ENCODE results near the gene AKR1B1. TPM values are rescaled to one million over a fixed set of nuclear protein-coding genes. Genes with fewer than 3 reads are reported as not detected.

The AKR1B1 gene
- total RNA-seq, 5 donors from 2014 or later (not counting 1 experiment from before 2014, with no cell fraction given) = 64.3 to 92.4 (median 85.3) TPM

GRCh38 chr7:134480730-134481129 lies 21.8 kb upstream of the AKR1B1 start:
- H3K36me3 ChIP-seq (ENCODE audit: control insufficient read depth in 2 of 2, extremely low read depth in 1 of 2, insufficient read depth in 1 of 2, low read length in 1 of 2) = no peaks in the 10 kb centered on the region
- POLR2A ChIA-PET = interaction anchor here in 1 of 2 donors (0.6 kb wide), 1 partner anchor 901 kb away, joined by 3 read pairs; no protein-coding TSS in a partner anchor

GRCh38 chr7:134480202-134480601 lies 21.3 kb upstream of the AKR1B1 start:
- no peak overlapping the region for H3K27ac ChIP-seq (ENCODE audit: low read length)
- Mint-ChIP-seq H3K27ac (no peak overlapping the region), H3K4me3 (no peak overlapping the region), H3K27me3 (peaks cover 3 to 8% of the 10 kb centered on the region in 2 donors), H3K9me3 (no peaks in the 10 kb centered on the region), H3K36me3 (no peaks in the 10 kb centered on the region), H3K4me1 (no peaks in the 10 kb centered on the region)
- no peak overlapping the region for H3K4me3 ChIP-seq (ENCODE audit: control insufficient read depth in 1 of 2, extremely low read depth in 1 of 2, low read length in 1 of 2)
- DNase-seq = no peak
- CTCF ChIA-PET = interaction anchor here (0.6 to 1.5 kb wide), 4 partner anchors 15 to 90 kb away, joined by 3 to 6 read pairs (median 4); no protein-coding TSS in a partner anchor
- POLR2A ChIA-PET = interaction anchor here in 1 of 2 donors (0.6 kb wide), 1 partner anchor 901 kb away, joined by 3 read pairs; no protein-coding TSS in a partner anchor
- no peaks in the 10 kb centered on the region for H3K36me3 ChIP-seq (ENCODE audit: control insufficient read depth in 2 of 2, extremely low read depth in 1 of 2, insufficient read depth in 1 of 2, low read length in 1 of 2)
- no peaks in the 10 kb centered on the region for H3K9me3 ChIP-seq
- no peak for ATAC-seq (replicated peaks in 1 of 4)
- no peaks in the 10 kb centered on the region for H3K4me1 ChIP-seq (ENCODE audit: control insufficient read depth in 1 of 2, extremely low read depth in 1 of 2, insufficient read depth in 2 of 2, low read length in 2 of 2)
- peaks cover 0 to 3% of the 10 kb centered on the region in 2 experiments for H3K27me3 ChIP-seq (replicated peaks in 1 of 2; ENCODE audit: control insufficient read depth in 2 of 2, extremely low read depth in 1 of 2, insufficient read depth in 2 of 2, low read length in 1 of 2)

More at GRCh38 chr7:134480730-134481129, 21.8 kb upstream of the AKR1B1 start:
- Mint-ChIP-seq H3K27ac (no peak overlapping the region), H3K4me3 (no peak overlapping the region), H3K36me3 (no peaks in the 10 kb centered on the region), H3K9me3 (no peaks in the 10 kb centered on the region), H3K4me1 (no peaks in the 10 kb centered on the region), H3K27me3 (peaks cover 7 to 13% of the 10 kb centered on the region in 2 donors)
- 40% methylated on average over 1 of the region's 2 CpGs for WGBS (ENCODE audit: insufficient coverage)
- Histone ChIP-seq H3K9me3 (no peaks in the 10 kb centered on the region), H3K27me3 (replicated peaks in 1 of 2; ENCODE audit: control insufficient read depth in 2 of 2, extremely low read depth in 1 of 2, insufficient read depth in 2 of 2, low read length in 1 of 2) (peaks cover 0 to 3% of the 10 kb centered on the region in 2 experiments), H3K4me1 (ENCODE audit: control insufficient read depth in 1 of 2, extremely low read depth in 1 of 2, insufficient read depth in 2 of 2, low read length in 2 of 2) (no peaks in the 10 kb centered on the region), H3K27ac (ENCODE audit: low read length) (no peak overlapping the region), H3K4me3 (ENCODE audit: control insufficient read depth in 1 of 2, extremely low read depth in 1 of 2, low read length in 1 of 2) (no peak overlapping the region)
- DNase-seq (no peak), ATAC-seq (replicated peaks in 1 of 4) (no peak)
- CTCF ChIA-PET = interaction anchor here (0.6 to 1.5 kb wide), 3 partner anchors 19 to 91 kb away, joined by 4 to 6 read pairs (median 5); no protein-coding TSS in a partner anchor

- no peaks in the 10 kb centered on the region for H3K4me1 ChIP-seq (ENCODE audit: control insufficient read depth in 1 of 2, extremely low read depth in 1 of 2, insufficient read depth in 2 of 2, low read length in 2 of 2)
- H3K4me1 Mint-ChIP-seq = no peaks in the 10 kb centered on the region
- H3K27ac Mint-ChIP-seq = no peak overlapping the region
- no peaks in the 10 kb centered on the region for H3K36me3 Mint-ChIP-seq
- no peaks in the 10 kb centered on the region for H3K9me3 ChIP-seq
- peaks cover 0 to 5% (median 0%) of the 10 kb centered on the region in 3 donors for H3K9me3 Mint-ChIP-seq
- H3K4me3 Mint-ChIP-seq = no peak overlapping the region
- CTCF ChIA-PET = no interaction called here
- H3K4me3 ChIP-seq (ENCODE audit: control insufficient read depth in 1 of 2, extremely low read depth in 1 of 2, low read length in 1 of 2) = no peak overlapping the region
- no peaks in the 10 kb centered on the region for H3K36me3 ChIP-seq (ENCODE audit: control insufficient read depth in 2 of 2, extremely low read depth in 1 of 2, insufficient read depth in 1 of 2, low read length in 1 of 2)
- H3K27me3 ChIP-seq (replicated peaks in 1 of 2; ENCODE audit: control insufficient read depth in 2 of 2, extremely low read depth in 1 of 2, insufficient read depth in 2 of 2, low read length in 1 of 2) = no peaks in the 10 kb centered on the region
- H3K27ac ChIP-seq (ENCODE audit: low read length) = no peak overlapping the region
- peaks cover 0 to 3% of the 10 kb centered on the region in 2 donors for H3K27me3 Mint-ChIP-seq
- 80% methylated on average over 1 of the region's 2 CpGs for WGBS (ENCODE audit: insufficient coverage)
- DNase-seq (no peak), ATAC-seq (replicated peaks in 1 of 4) (no peak)
- POLR2A ChIA-PET = no interaction called here
These were observed 19.8 kb upstream of the AKR1B1 start for GRCh38 chr7:134478707-134479106.

- POLR2A ChIA-PET = no interaction called here
- H3K27me3 ChIP-seq (replicated peaks in 1 of 2; ENCODE audit: control insufficient read depth in 2 of 2, extremely low read depth in 1 of 2, insufficient read depth in 2 of 2, low read length in 1 of 2) = no peaks in the 10 kb centered on the region
- no CpG with 5 or more reads among the region's 2 CpGs for WGBS (ENCODE audit: insufficient coverage)
- CTCF ChIA-PET = interaction anchor here (0.6 kb wide), 2 partner anchors 1259 to 1289 kb away, joined by 3 to 6 read pairs; no protein-coding TSS in a partner anchor
- DNase-seq (no peak), ATAC-seq (replicated peaks in 1 of 4) (no peak)
- Mint-ChIP-seq H3K36me3 (no peaks in the 10 kb centered on the region), H3K4me1 (no peaks in the 10 kb centered on the region), H3K9me3 (peaks cover 0 to 5% (median 0%) of the 10 kb centered on the region in 3 donors), H3K27ac (no peak overlapping the region), H3K27me3 (no peaks in the 10 kb centered on the region), H3K4me3 (no peak overlapping the region)
- H3K27ac ChIP-seq (ENCODE audit: low read length) = no peak overlapping the region
- H3K9me3 ChIP-seq = no peaks in the 10 kb centered on the region
- no peak overlapping the region for H3K4me3 ChIP-seq (ENCODE audit: control insufficient read depth in 1 of 2, extremely low read depth in 1 of 2, low read length in 1 of 2)
- H3K36me3 ChIP-seq (ENCODE audit: control insufficient read depth in 2 of 2, extremely low read depth in 1 of 2, insufficient read depth in 1 of 2, low read length in 1 of 2) = no peaks in the 10 kb centered on the region
- no peaks in the 10 kb centered on the region for H3K4me1 ChIP-seq (ENCODE audit: control insufficient read depth in 1 of 2, extremely low read depth in 1 of 2, insufficient read depth in 2 of 2, low read length in 2 of 2)
These were observed 19.1 kb upstream of the AKR1B1 start for GRCh38 chr7:134477954-134478353.

- ATAC-seq (replicated peaks in 1 of 4) (no peak), DNase-seq (no peak)
- Histone ChIP-seq H3K36me3 (ENCODE audit: control insufficient read depth in 2 of 2, extremely low read depth in 1 of 2, insufficient read depth in 1 of 2, low read length in 1 of 2) (no peaks in the 10 kb centered on the region), H3K9me3 (no peaks in the 10 kb centered on the region), H3K27ac (ENCODE audit: low read length) (no peak overlapping the region), H3K4me1 (ENCODE audit: control insufficient read depth in 1 of 2, extremely low read depth in 1 of 2, insufficient read depth in 2 of 2, low read length in 2 of 2) (no peaks in the 10 kb centered on the region), H3K4me3 (ENCODE audit: control insufficient read depth in 1 of 2, extremely low read depth in 1 of 2, low read length in 1 of 2) (no peak overlapping the region), H3K27me3 (replicated peaks in 1 of 2; ENCODE audit: control insufficient read depth in 2 of 2, extremely low read depth in 1 of 2, insufficient read depth in 2 of 2, low read length in 1 of 2) (no peaks in the 10 kb centered on the region)
- ChIA-PET POLR2A (no interaction called here), CTCF (interaction anchor here in 1 of 2 donors (0.7 kb wide), 1 partner anchor 12 kb away, joined by 4 read pairs; no protein-coding TSS in a partner anchor)
- no peak overlapping the region for H3K27ac Mint-ChIP-seq
- H3K4me1 Mint-ChIP-seq = no peaks in the 10 kb centered on the region
- H3K9me3 Mint-ChIP-seq = peaks cover 0 to 5% (median 0%) of the 10 kb centered on the region in 3 donors
- H3K36me3 Mint-ChIP-seq = no peaks in the 10 kb centered on the region
- H3K4me3 Mint-ChIP-seq = no peak overlapping the region
- no peaks in the 10 kb centered on the region for H3K27me3 Mint-ChIP-seq
These were observed 17.1 kb upstream of the AKR1B1 start for GRCh38 chr7:134476044-134476443.

- H3K27me3 Mint-ChIP-seq = no peaks in the 10 kb centered on the region
- ATAC-seq (replicated peaks in 1 of 4) (no peak), DNase-seq (no peak)
- Histone ChIP-seq H3K9me3 (no peaks in the 10 kb centered on the region), H3K4me1 (ENCODE audit: control insufficient read depth in 1 of 2, extremely low read depth in 1 of 2, insufficient read depth in 2 of 2, low read length in 2 of 2) (no peaks in the 10 kb centered on the region), H3K27ac (ENCODE audit: low read length) (no peak overlapping the region), H3K4me3 (ENCODE audit: control insufficient read depth in 1 of 2, extremely low read depth in 1 of 2, low read length in 1 of 2) (no peak overlapping the region), H3K27me3 (replicated peaks in 1 of 2; ENCODE audit: control insufficient read depth in 2 of 2, extremely low read depth in 1 of 2, insufficient read depth in 2 of 2, low read length in 1 of 2) (no peaks in the 10 kb centered on the region), H3K36me3 (ENCODE audit: control insufficient read depth in 2 of 2, extremely low read depth in 1 of 2, insufficient read depth in 1 of 2, low read length in 1 of 2) (no peaks in the 10 kb centered on the region)
- WGBS (ENCODE audit: insufficient coverage) = 80% methylated on average over 1 of the region's 1 CpG
- no peaks in the 10 kb centered on the region for H3K36me3 Mint-ChIP-seq
- no peak overlapping the region for H3K4me3 Mint-ChIP-seq
- peaks cover 0 to 5% (median 0%) of the 10 kb centered on the region in 3 donors for H3K9me3 Mint-ChIP-seq
- ChIA-PET CTCF (interaction anchor here in 1 of 2 donors (0.5 to 1.1 kb wide), 2 partner anchors 26 to 72 kb away, joined by 3 to 4 read pairs; no protein-coding TSS in a partner anchor), POLR2A (interaction anchor here in 1 of 2 donors (0.6 kb wide), 1 partner anchor 29 kb away, joined by 3 read pairs; no protein-coding TSS in a partner anchor)
- no peaks in the 10 kb centered on the region for H3K4me1 Mint-ChIP-seq
- H3K27ac Mint-ChIP-seq = no peak overlapping the region
These were observed 15.9 kb upstream of the AKR1B1 start for GRCh38 chr7:134474828-134475227.
